PFSK-1 (cell line): ENCODE results near the gene ZMIZ2.

Experiments
- POLR2AphosphoS5 ChIP-seq: IDR thresholded peaks from 2 replicates; pipeline ENCODE4 v1.6.1; 2012; ENCODE audit warnings: low read depth, mild to moderate bottlenecking, control low read depth, low read length, moderate library complexity
- REST ChIP-seq, 2 experiments: IDR thresholded peaks; 2 replicates each; pipeline versions ENCODE4 v1.6.1 to v1.8.0; 2011 to 2012; ENCODE audit warnings: low read depth in 2 of 2, low read length in 2 of 2, control low read depth in 1 of 2, inconsistent platforms in 1 of 2, mild to moderate bottlenecking in 1 of 2, moderate library complexity in 1 of 2; ENCODE audit not compliant: insufficient read depth in 1 of 2
- TAF1 ChIP-seq: IDR thresholded peaks from 2 replicates; pipeline ENCODE4 v1.6.1; 2012; ENCODE audit warnings: low read length, control low read depth, borderline replicate concordance; ENCODE audit not compliant: insufficient read depth

GRCh38 chr7:44711528-44711927, 37.1 kb upstream of the ZMIZ2 start:
- TF ChIP-seq REST (IDR thresholded peaks at IDR 0.05; ENCODE audit: insufficient read depth in 1 of 2, low read depth in 2 of 2, low read length in 2 of 2) (no peak), POLR2AphosphoS5 (no peak), TAF1 (no peak)
